ENCODE results near the gene SMU1.

SMU1 gene

DNA sequence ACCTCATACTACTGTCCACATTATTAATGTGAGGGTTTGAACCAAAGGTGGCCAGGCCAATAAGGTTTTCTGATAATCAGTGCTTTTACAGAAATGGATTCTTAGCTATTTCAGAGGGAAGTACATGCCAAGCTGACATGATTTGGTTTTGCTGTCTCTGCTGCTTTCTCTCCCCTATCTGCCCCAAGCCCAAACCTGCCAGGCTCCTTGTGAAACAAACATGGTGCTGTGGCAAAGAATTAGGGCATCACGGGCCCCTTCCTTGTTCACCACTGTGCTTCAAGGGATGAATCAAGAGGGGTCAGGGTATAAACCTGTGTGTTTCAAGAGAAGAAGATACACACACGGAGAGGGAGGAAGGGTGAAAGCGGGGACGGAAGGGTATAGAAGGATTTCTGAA lies 41.3 kb upstream of the SMU1 start:
- Histone ChIP-seq H3K9ac (ENCODE audit: low read length) (no peak overlapping the region), H3K4me2 (ENCODE audit: low read depth, low read length, poor library complexity, severe bottlenecking) (no peak overlapping the region), H4K20me1 (ENCODE audit: low read depth, low read length) (no peaks in the 10 kb centered on the region), H3K27ac (ENCODE audit: low read depth, low read length) (no peak overlapping the region), H3K79me2 (ENCODE audit: insufficient read depth, low read length) (no peaks in the 10 kb centered on the region), H3K27me3 (ENCODE audit: low read length) (no peaks in the 10 kb centered on the region), H3K9me3 (ENCODE audit: insufficient read depth, low read length) (no peaks in the 10 kb centered on the region), H3K4me3 (ENCODE audit: insufficient read depth, low read length, poor library complexity, severe bottlenecking) (no peak overlapping the region), H3K36me3 (ENCODE audit: low read length) (no peaks in the 10 kb centered on the region), H3K9me2 (replicated peaks; ENCODE audit: insufficient read depth, low read length) (no peaks in the 10 kb centered on the region), H2AFZ (ENCODE audit: low read depth, low read length, severe bottlenecking) (no peak overlapping the region), H3F3A (ENCODE audit: insufficient read depth) (no peaks in the 10 kb centered on the region)
- no peak for TF ChIP-seq EZH2phosphoT487 (conservative IDR thresholded peaks at IDR 0.05; ENCODE audit: low read length)
- TF ChIP-seq CTCF (IDR thresholded peaks at IDR 0.05; ENCODE audit: insufficient read depth, low read length, poor library complexity, severe bottlenecking) = no peak

- Histone ChIP-seq H3K9me2 (replicated peaks; ENCODE audit: insufficient read depth, low read length) (no peaks in the 10 kb centered on the region), H3K27me3 (ENCODE audit: low read length) (no peaks in the 10 kb centered on the region), H3K4me2 (ENCODE audit: low read depth, low read length, poor library complexity, severe bottlenecking) (no peak overlapping the region), H3K27ac (ENCODE audit: low read depth, low read length) (no peak overlapping the region), H3K36me3 (ENCODE audit: low read length) (no peaks in the 10 kb centered on the region), H3F3A (ENCODE audit: insufficient read depth) (no peaks in the 10 kb centered on the region), H3K9ac (ENCODE audit: low read length) (no peak overlapping the region), H3K4me3 (ENCODE audit: insufficient read depth, low read length, poor library complexity, severe bottlenecking) (no peak overlapping the region), H3K79me2 (ENCODE audit: insufficient read depth, low read length) (no peaks in the 10 kb centered on the region), H3K9me3 (ENCODE audit: insufficient read depth, low read length) (no peaks in the 10 kb centered on the region), H4K20me1 (ENCODE audit: low read depth, low read length) (no peaks in the 10 kb centered on the region), H2AFZ (ENCODE audit: low read depth, low read length, severe bottlenecking) (no peak overlapping the region)
- TF ChIP-seq EZH2phosphoT487 (conservative IDR thresholded peaks at IDR 0.05; ENCODE audit: low read length) (no peak), CTCF (IDR thresholded peaks at IDR 0.05; ENCODE audit: insufficient read depth, low read length, poor library complexity, severe bottlenecking) (no peak)
Measured at GRCh38 chr9:33117306-33117705, 40.8 kb upstream of the SMU1 start.

DNA sequence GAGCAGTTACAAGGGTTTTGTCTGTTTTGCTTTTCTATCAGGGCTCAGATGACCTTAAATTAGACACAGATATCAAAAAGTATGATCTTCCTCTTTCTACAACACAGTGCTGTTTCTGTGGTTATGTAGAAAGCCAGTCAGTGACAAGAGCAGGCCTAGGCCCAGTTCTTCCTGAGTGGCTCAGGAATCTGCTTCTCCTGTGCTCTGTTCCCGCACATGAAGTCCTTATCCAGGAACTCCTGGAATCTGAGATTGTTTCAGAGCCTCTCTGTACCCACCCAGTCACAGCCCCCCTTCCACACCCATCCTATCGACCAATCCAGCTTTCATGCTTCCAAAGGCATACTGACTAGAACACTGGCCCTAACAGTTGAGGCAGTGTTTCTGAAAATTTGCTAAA lies 40.4 kb upstream of the SMU1 start:
- no peaks in the 10 kb centered on the region for H3F3A ChIP-seq (ENCODE audit: insufficient read depth)
- H3K79me2 ChIP-seq (ENCODE audit: insufficient read depth, low read length) = no peaks in the 10 kb centered on the region
- no peaks in the 10 kb centered on the region for H3K9me2 ChIP-seq (replicated peaks; ENCODE audit: insufficient read depth, low read length)
- no peak for TF ChIP-seq CTCF (IDR thresholded peaks at IDR 0.05; ENCODE audit: insufficient read depth, low read length, poor library complexity, severe bottlenecking)
- TF ChIP-seq EZH2phosphoT487 (conservative IDR thresholded peaks at IDR 0.05; ENCODE audit: low read length) = no peak
- H3K27ac ChIP-seq (ENCODE audit: low read depth, low read length) = no peak overlapping the region
- no peak overlapping the region for H3K9ac ChIP-seq (ENCODE audit: low read length)
- H4K20me1 ChIP-seq (ENCODE audit: low read depth, low read length) = no peaks in the 10 kb centered on the region
- no peak overlapping the region for H3K4me3 ChIP-seq (ENCODE audit: insufficient read depth, low read length, poor library complexity, severe bottlenecking)
- H3K27me3 ChIP-seq (ENCODE audit: low read length) = no peaks in the 10 kb centered on the region
- no peak overlapping the region for H3K4me2 ChIP-seq (ENCODE audit: low read depth, low read length, poor library complexity, severe bottlenecking)
- H3K9me3 ChIP-seq (ENCODE audit: insufficient read depth, low read length) = no peaks in the 10 kb centered on the region
- H2AFZ ChIP-seq (ENCODE audit: low read depth, low read length, severe bottlenecking) = no peak overlapping the region
- H3K36me3 ChIP-seq (ENCODE audit: low read length) = no peaks in the 10 kb centered on the region

DNA sequence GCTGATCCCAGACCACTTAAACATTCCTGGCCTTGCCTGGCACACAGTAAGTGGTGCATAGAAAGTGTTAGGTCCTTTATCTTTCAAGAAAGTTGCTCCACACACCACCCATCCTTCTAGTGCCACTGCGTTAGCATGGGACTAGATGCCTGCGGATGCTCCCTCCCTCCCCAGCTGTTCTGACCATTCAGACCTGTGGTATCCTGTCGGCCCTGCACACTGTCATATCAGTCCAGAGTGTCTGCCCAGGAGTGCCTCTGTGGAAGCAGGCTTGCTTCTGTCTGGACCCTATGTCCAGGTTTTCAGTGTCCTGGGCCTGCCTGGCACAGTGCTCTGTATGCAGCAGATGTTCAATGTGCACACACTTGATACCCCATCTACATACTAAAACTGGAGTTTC lies 38.3 kb upstream of the SMU1 start:
- Histone ChIP-seq H3K4me2 (ENCODE audit: low read depth, low read length, poor library complexity, severe bottlenecking) (no peak overlapping the region), H3K36me3 (ENCODE audit: low read length) (no peaks in the 10 kb centered on the region), H3K4me3 (ENCODE audit: insufficient read depth, low read length, poor library complexity, severe bottlenecking) (no peak overlapping the region), H3K27me3 (ENCODE audit: low read length) (no peaks in the 10 kb centered on the region), H3F3A (ENCODE audit: insufficient read depth) (no peaks in the 10 kb centered on the region), H3K79me2 (ENCODE audit: insufficient read depth, low read length) (no peaks in the 10 kb centered on the region), H4K20me1 (ENCODE audit: low read depth, low read length) (no peaks in the 10 kb centered on the region), H3K9me2 (replicated peaks; ENCODE audit: insufficient read depth, low read length) (no peaks in the 10 kb centered on the region), H3K9me3 (ENCODE audit: insufficient read depth, low read length) (no peaks in the 10 kb centered on the region), H3K9ac (ENCODE audit: low read length) (no peak overlapping the region), H3K27ac (ENCODE audit: low read depth, low read length) (no peak overlapping the region), H2AFZ (ENCODE audit: low read depth, low read length, severe bottlenecking) (no peak overlapping the region)
- TF ChIP-seq EZH2phosphoT487 (conservative IDR thresholded peaks at IDR 0.05; ENCODE audit: low read length) (no peak), CTCF (IDR thresholded peaks at IDR 0.05; ENCODE audit: insufficient read depth, low read length, poor library complexity, severe bottlenecking) (no peak)

Measured in SU-DHL-6 (cell line).